Stimulated activated CD8-positive, alpha-beta memory T cell treated with anti-CD3 and anti-CD28 coated beads, Interleukin-2, amount 100 ng/mL, for 1 hour (primary cell): ENCODE results near the gene AJAP1.
"Not testable (repeated sequence)": the region's sequence is repeated elsewhere in the genome, so short reads cannot be mapped to it uniquely, and the experiment has no call there.

Experiments used
- DNase-seq, 2 donors: peaks; one replicate each; pipeline ENCODE4 v3.0.0-alpha.2; 2020; ENCODE audit warnings: low read depth in 2 of 2

Gene AJAP1

GRCh38 chr1:4653796-4654725, at the start of gene AJAP1:
Gene AJAP1, plus strand, starts transcription at chr1:4654609. Its CDS starts 817 bp downstream, at chr1:4655426.
- DNase-seq = no peak

- DNase-seq = no peak
Observed at GRCh38 chr1:4605158-4605557, 49.3 kb upstream of the AJAP1 start.

- no peak for DNase-seq
Observed at GRCh38 chr1:4611563-4612341, 42.7 kb upstream of the AJAP1 start.

GRCh38 chr1:4612991-4613390, 41.4 kb upstream of the AJAP1 start:
- no peak for DNase-seq

GRCh38 chr1:4613606-4614370, 40.6 kb upstream of the AJAP1 start:
- DNase-seq = no peak

- DNase-seq = no peak
Observed at GRCh38 chr1:4614371-4615137, 39.9 kb upstream of the AJAP1 start.

GRCh38 chr1:4615138-4615470, 39.3 kb upstream of the AJAP1 start:
- DNase-seq = no peak

- no peak for DNase-seq
Observed at GRCh38 chr1:4615501-4615900, 38.9 kb upstream of the AJAP1 start.

GRCh38 chr1:4616831-4617465, 37.5 kb upstream of the AJAP1 start:
- DNase-seq = no peak

- DNase-seq = no peak
Observed at GRCh38 chr1:4617506-4617905, 36.9 kb upstream of the AJAP1 start.

- DNase-seq = not testable (repeated sequence)
Observed at GRCh38 chr1:4618827-4619226, 35.6 kb upstream of the AJAP1 start.

- DNase-seq = no peak
Observed at GRCh38 chr1:4621646-4622045, 32.8 kb upstream of the AJAP1 start.

GRCh38 chr1:4622821-4623220, 31.6 kb upstream of the AJAP1 start:
- DNase-seq = no peak

GRCh38 chr1:4624141-4624715, 30.2 kb upstream of the AJAP1 start:
- no peak for DNase-seq

GRCh38 chr1:4624801-4625200, 29.6 kb upstream of the AJAP1 start:
- DNase-seq = no peak

GRCh38 chr1:4626061-4626460, 28.3 kb upstream of the AJAP1 start:
- DNase-seq = no peak

GRCh38 chr1:4626560-4627319, 27.7 kb upstream of the AJAP1 start:
- DNase-seq = no peak

- DNase-seq = no peak
Observed at GRCh38 chr1:4627353-4627752, 27.1 kb upstream of the AJAP1 start.

- DNase-seq = no peak
Observed at GRCh38 chr1:4628992-4629391, 25.4 kb upstream of the AJAP1 start.

GRCh38 chr1:4630561-4630960, 23.8 kb upstream of the AJAP1 start:
- no peak for DNase-seq
